Parietal lobe (tissue), 1 donor: Measurements from ENCODE around the gene CENPS. TPM values are rescaled to one million over a fixed set of nuclear protein-coding genes. Genes with fewer than 3 reads are reported as not detected.

Source experiments
- total RNA-seq: library from RNA; depleted of rRNA; stranded (reverse); fragments of >200 nt; gene quantifications from one replicate; pipeline ENCODE4 v1.2.3, GENCODE V29; 2014

The CENPS gene
- 7.2 TPM for total RNA-seq

DNA sequence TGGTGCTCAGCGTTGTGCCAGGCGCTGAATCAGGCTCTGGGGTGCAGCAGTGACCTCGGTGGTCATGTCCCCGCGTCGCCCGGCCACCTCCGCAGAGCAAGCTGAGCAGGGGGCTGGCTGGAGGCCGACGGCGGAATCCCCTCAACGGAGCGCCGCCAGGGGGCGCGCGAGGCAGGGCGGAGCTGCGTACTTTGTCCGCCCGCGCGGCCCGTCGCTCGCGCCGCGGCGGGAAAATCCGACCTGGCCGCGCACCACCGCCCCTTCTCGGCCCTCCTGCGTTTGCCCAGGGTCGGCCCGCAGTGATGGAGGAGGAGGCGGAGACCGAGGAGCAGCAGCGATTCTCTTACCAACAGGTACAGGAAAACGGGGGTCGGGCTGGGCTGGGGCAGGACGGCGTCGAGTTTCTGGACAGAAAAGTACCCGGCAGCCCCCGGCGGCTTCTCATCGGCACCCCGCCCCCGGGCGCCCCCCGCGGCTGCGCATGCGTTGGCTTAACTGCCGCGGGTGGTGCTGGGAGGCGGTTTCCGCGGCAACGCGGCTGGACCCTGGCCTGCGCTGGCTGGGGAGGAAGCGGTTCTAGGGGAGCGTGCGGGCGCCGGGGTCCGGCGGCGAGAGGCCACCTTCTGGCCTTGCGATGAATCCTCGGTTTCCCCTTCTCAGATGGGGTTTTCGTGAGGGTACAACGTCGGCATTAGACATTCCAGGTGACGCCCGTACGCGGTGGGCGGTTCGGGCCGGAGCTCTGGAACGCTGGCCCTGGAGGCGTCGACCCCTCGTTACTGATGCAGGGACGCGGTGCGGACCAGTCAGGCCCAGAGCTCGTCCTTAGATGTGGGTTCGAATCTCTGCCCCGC is at the start of gene CENPS:
TSS of gene CENPS (plus strand) at position 218 of the 854 bp plus-strand sequence. CDS start at position 303, 85 bp downstream.

DNA sequence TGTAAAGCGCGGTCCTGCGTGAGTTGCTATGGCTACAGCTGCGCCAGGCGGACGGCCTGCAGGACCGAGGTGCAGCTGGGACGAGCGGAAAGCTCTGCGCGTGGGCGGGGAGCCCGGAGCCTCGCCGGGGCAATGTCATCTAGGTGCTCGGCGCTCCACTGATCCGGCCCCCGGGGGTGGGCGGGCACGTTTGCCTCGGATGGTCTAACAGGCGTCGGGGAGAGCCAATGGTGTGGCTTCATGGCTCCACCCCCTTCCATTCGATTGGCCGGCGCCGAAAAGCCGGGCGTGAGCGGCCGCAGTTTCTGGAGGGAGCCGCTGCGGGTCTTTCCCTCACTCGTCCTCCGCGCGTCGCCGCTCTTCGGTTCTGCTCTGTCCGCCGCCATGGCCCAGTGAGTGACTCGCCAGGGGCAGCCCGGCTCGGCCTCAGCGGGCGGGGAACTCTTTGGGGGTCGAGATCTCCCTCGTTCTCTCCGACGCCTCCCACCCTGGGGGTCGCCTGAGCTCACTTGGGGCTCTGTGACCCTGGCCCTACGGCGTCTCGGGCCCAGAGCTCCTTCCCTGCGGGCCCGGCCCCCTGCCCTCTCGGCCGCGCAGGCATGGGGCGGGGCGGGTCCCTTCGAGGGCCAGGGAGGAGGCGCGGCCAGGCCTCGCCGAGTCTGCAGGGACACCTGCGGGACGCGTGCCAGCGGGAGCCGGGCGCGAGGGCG is 31.3 kb upstream of the CENPS start, which contains the start of gene PGD:
TSS of gene PGD (plus strand) at position 331 of the 710 bp plus-strand sequence. CDS start at position 385, 54 bp downstream.

DNA sequence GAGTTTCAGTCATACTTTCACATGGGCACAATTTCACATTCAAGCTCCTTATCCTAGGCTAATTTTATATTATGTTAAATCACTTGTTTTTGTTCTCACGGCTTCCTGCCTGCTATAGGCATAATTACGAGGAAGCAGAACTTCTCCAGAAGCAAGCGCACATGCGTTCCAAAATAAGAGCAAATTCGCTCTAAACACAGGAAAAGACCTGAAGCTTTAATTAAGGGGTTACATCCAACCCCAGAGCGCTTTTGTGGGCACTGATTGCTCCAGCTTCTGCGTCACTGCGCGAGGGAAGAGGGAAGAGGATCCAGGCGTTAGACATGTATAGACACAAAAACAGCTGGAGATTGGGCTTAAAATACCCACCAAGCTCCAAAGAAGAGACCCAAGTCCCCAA is 19.5 kb downstream of the CENPS start, which contains the start of gene CORT:
TSS of gene CORT (plus strand) at position 281 of the 400 bp plus-strand sequence. CDS start 193 bp downstream, outside the sequence.

DNA sequence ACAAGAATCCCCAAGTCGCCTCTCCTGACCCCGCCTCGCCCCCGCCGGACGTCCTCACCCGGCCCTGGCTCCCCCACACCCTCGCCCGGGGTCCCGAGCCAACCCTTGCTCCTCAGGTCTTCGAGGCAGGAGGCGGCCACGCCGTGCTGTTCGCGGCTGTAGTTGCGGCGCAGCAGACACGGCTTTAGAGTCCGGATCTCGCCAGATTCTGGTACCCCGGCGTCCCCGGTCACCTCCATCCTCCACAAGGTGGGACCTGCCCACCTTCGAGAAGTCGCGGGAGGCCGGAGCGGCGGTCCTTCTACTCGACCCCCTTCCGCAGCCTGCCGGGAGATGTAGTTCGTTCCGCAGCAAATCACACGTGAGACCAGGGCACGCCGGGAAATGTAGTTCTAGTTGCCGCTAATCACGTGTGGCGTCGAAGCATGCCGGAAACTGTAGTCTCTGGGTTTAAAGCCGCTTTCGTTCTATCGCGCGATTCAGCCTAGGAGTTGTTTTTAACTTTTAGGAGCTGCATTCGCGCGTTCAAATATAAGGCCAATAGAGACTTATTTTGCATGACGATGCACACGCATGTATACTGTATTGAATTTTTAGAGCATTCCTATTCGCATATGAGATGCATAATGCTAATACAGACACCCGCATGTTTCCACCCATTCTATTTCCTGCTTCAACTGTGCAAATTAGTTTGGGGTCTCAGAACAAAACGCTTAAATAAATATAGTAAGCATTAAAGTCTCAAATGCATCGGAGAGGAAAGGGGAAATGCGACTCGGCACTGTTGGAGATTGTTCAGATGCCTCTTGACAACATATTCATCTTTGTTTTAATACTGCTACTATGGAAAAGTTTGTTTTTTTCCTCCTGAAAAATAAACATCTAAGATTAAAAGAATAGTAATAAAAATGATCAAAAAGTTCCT is 42.2 kb downstream of the CENPS start, which contains the start of gene DFFA:
TSS of gene DFFA (minus strand) at position 310 of the 925 bp plus-strand sequence. CDS start at position 239, 71 bp downstream.

DNA sequence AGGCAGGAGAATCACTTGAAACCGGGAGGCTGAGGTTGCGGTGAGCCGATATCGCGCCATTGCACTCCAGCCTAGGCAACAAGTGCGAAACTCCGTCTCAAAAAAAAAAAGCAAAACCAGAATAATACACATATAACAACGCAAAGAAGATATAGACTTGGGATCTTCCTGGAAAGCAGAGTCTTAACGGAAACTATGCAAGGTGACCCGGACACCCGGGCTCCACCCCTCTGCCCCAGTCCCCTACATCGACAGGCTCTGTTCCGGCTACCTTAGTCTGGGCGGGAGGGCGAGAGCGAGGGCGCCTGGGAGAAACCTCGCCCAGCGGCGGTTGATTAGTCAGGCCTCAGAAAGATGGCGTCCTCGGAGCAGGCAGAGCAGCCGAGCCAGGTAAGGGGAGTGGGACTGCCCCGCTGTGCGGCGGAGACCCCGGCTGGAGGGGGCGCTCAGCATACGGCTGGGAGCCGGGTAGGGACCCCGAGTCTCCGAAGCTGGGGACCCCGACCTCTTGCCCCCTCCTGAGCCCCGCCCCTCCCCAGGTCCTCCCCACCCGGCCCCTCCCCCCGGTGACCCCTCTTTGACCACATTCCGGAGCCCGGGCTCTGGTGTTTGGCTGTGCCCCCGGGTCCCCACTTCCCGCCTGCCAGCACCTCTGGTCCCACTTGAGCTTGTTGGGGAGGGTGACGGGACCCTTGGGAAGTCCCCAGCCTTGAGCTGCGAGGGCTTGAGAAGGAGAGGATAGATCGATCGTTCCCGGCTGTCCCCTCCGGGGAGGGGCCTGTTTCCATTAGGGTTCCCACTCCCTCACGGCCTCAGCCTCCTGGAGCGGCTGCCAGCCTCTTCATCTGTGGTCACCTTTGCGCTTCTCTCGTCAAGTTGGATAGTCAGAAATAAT is 44.6 kb downstream of the CENPS start, which contains the start of gene PEX14:
TSS of gene PEX14 (plus strand) at position 338 of the 895 bp plus-strand sequence. CDS start at position 355, 17 bp downstream.

Other genes starting within 250 kb of the CENPS start
- 394 TPM for gene KIF1B, start 219.9 kb upstream of the CENPS start, total RNA-seq
- 92.0 TPM for gene PGD, start 31.4 kb upstream of the CENPS start, total RNA-seq
- gene CORT, start 19.6 kb downstream of the CENPS start, total RNA-seq, result 3.8 TPM
- gene DFFA, start 42.1 kb downstream of the CENPS start, total RNA-seq, result 32.2 TPM
- 13.8 TPM for gene PEX14, start 44.5 kb downstream of the CENPS start, total RNA-seq